CD4-positive, alpha-beta T cell treated with Interleukin-4 for 4 hours (primary cell): ENCODE results near the gene PARD6B.
"Not testable (repeated sequence)": the region's sequence is repeated elsewhere in the genome, so short reads cannot be mapped to it uniquely, and the experiment has no call there.

Experiments
- DNase-seq: peaks from one replicate; pipeline ENCODE4 v3.0.0-alpha.2; 2020

The PARD6B gene

GRCh38 chr20:50704514-50704913 is 26.9 kb upstream of the PARD6B start:
- DNase-seq = no peak

GRCh38 chr20:50704971-50705370 is 26.4 kb upstream of the PARD6B start:
- DNase-seq = no peak

DNA sequence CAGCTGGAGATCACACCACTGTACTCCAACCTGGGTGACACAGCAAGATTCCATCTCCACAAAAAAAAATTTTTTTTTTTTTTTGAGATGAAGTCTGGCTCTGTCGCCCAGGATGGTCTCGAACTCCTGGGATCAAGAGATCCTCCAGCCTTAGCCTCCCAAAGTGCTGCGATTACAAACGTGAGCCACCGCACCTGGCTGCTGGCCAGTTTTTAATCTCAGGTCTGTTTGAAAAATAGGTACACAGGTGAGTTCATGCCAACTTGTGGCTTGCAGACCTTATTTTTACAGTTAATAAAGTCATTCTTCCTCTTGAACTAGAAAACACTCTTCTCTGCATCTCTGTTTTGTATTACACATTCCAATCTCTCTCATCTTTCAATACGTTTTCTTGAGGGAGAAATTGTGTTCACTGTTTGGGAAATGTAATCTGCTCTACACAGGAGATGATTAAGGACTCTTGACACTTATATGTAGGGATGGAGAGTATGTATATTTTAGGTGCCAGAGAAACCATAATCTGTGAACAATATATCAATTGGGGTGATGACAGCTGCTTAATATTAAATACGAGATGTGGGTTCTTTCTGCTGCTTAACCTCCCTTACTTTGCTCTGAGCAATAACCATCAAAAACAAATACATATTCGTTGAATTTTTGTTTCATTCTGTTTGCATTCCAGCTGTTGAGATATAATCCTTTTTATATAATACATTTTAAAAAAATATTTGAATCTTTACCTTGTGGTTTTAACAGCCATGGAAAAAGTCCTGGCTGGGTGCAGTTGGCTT is 22.3 kb upstream of the PARD6B start:
- no peak for DNase-seq

- DNase-seq = no peak
Observed at GRCh38 chr20:50709636-50709973, 21.8 kb upstream of the PARD6B start.

- DNase-seq = no peak
Observed at GRCh38 chr20:50710492-50711063, 20.8 kb upstream of the PARD6B start.

DNA sequence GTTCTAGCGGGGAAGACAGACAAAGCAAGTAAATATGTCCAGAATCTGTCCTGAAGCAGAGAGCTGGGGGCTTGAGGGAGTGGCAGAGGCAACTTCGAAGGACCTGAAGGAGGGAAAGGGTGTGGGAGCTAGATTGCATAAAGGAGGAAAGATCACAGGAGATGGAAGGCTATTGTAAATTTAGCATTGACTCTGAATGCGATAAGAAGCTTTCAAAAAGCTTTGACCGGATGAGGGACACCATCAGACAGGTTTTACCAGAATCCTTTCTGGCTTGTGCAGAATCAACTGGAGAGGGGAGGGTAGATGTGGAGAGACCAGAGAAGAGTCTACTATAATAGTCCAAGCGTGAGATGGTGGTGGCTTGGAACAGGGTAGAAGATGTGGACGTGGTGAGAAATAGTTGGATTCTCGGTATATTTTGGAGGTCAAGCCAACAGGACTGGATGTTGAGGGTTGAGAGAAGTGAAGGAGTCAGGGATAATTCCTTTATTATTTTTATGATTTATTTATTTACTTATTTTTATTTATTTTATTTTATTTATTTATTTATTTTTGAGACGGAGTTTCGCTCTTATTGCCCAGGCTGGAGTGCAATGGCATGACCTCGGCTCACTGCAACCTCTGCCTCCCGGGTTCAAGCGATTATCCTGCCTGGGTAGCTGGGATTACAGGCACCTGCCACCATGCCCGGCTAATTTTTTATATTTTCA is 20.1 kb upstream of the PARD6B start:
- DNase-seq = no peak

GRCh38 chr20:50712771-50713656 is 18.4 kb upstream of the PARD6B start:
- no peak for DNase-seq

DNA sequence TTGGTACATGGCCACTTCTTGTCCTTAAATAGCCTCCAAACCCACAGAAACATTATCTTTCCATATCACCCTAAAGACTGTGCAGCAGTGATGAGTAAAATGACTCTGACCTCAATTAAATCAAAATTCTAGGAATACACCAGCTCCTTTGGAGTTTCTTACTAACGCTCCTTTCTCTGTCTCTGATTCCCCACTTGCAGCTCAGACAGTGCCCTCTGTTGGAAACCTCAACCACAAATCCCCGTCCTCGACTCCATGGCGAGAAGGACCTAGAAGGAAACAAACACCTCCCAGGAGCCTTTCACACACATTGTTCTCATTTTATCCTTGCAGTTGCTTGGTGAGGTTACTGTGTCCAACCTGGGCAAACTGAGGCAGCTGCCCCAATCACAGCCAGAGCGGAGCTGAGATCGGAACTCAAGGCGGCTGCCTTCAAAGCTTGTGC is 17.7 kb upstream of the PARD6B start:
- no peak for DNase-seq

- DNase-seq = not testable (repeated sequence)
Observed at GRCh38 chr20:50714426-50714825, 17.0 kb upstream of the PARD6B start.

GRCh38 chr20:50715694-50716093 is 15.7 kb upstream of the PARD6B start:
- no peak for DNase-seq

DNA sequence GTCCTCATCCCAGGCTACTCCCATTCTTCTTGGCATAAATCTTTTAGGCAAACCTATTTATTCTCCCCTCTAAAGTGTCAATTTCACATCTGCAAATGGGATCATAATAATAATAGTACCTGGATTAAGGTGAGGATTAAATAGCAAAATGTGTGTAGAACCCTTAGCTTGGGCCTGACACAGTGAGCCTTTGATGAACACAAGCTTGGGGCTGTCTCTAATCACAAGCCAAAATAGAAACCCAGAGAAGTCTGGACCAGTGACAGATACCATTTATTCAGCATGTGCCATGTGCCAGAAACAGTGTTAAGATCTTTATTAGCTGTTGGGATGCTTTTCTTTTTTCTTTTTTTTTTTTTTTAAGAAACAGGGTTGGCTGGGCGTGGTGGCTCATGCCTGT is 14.9 kb upstream of the PARD6B start:
- no peak for DNase-seq

- no peak for DNase-seq
Observed at GRCh38 chr20:50717312-50717711, 14.1 kb upstream of the PARD6B start.

- DNase-seq = no peak
Observed at GRCh38 chr20:50717974-50718761, 13.2 kb upstream of the PARD6B start.

DNA sequence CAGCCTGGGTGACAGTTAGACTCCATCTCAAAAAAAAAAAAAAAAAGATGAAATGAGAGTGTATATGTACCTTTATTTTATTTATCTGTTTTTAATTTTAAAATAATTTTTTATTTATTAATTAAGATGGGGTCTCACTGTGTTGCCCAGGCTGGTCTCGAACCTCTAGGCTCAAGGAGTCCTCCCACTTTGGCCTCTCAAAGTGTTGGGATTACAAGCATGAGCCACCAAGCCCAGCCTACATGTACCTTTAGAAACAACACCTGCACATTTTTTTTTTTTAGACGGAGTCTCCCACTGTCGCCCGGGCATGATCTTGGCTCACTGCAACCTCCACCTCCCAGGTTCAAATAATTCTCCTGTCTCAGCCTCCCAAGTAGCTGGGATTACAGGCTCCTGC is 12.1 kb upstream of the PARD6B start:
- no peak for DNase-seq

DNA sequence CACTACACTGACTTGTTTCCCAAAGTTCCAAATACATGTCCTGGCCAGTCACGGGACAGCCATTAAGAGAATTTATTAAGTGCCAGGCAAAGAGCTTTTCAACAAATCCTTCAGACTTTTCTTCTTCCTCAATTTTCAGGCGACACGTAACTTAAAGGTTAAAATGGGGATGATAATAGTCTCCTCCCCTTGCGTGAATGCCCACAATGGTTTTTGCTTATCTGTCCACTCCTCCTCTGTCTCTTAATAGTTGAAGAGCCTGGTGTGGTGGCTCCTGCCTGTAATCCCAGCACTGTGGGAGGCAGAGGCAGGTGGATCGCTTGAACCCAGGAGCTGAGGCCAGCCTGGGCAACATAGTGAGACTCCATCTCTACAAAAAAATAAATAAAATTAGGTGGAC is 11.4 kb upstream of the PARD6B start:
- DNase-seq = no peak

DNA sequence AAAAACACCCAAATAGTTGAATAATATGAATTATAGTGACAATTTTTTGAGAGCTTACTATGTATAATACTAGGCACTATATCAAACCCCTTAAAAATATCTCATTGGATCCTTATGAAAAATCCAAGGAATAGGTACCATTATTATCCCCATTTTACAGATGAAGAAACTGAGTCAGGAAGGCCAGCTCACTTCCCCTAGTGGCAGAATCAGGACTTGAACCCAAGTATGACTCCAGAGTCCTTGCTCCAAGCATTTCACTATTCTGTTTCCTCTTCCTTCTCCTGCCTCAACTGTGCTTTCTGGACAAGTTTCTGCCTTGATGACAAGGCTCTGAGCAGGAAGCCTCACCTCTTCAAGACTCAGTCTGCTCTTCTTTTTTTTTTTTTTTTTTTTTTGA is 10.8 kb upstream of the PARD6B start:
- no peak for DNase-seq

DNA sequence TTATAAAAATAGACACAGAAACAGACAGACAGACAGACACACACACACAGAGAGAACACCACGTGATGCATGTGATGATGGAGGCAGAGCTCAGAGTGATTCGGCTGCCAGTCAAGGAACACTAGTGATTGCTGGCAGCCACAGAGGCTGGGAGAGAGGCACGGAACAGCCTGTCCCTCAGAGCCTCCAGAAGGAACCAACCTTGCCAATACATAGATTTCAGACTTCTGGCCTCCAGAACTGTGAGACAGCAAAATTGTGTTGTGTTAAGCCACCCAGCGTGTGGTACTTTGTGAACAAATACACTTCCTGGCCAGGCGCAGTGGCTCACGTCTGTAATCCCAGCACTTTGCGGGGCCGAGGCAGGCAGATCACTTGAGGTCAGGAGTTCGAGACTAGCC is 9.5 kb upstream of the PARD6B start:
- DNase-seq = no peak

DNA sequence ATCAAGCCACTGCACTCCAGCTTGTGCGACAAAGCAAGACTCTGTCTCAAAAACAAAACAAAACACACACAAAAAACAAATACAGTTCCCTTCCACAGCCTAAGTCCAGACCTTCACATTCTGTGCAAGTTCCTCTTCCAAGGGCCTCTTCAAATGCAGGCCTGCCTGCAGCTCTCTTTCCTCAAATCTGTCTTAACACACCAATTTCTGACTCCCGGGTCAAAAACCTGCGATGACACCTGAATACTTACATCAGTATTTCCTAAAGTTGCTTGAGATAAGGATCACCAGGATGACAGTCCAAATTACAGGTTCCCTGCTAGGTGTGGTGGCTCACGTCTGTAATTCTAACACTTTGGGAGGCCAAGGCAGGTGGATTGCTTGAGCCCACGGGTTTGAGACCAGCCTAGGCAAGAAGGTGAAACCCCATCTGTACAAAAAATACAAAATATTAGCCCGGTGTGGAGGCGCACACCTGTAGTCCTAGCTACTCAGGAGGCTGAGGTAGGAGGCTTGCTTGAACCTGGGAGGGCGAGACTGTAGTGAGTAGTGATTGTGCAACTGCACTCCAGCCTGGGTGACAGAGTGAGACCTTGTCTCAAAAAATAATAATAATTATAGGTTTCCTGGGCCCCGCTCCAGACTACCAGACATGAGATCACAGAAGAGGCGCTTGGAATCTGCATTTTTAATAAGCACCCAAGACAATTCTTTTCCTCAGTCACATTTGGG is 8.8 kb upstream of the PARD6B start:
- no peak for DNase-seq

DNA sequence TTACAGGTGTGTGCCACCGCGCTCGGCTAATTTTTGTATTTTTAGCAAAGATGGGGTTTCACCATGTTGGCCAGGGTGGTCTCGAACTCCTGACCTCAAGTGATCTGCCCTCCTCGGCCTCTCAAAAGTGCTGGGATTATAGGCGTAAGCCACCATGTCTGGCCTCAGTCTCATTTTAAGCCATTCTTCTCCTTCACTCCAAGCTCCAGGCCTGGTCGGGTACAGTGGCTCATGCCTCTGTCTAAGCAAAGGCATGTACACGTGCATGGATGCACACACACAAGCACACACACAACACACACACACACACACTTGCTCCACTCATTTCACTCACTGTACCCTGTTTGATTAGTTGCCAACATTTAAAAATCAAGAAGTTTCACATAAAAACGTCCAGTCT is 7.7 kb upstream of the PARD6B start:
- DNase-seq = no peak

GRCh38 chr20:50724112-50724725 is 7.2 kb upstream of the PARD6B start:
- no peak for DNase-seq
